T-helper 17 cell (primary cell): ENCODE measurements around the gene FBXO30. TPM values are rescaled to one million over a fixed set of nuclear protein-coding genes. Genes with fewer than 3 reads are reported as not detected.

Experiments
- ATAC-seq: fragments of 150-1000 bp; cut with Tn5 transposase; 2 replicates; pipeline ENCODE4 v1.10.0; 2021; ENCODE audit warnings: mild to moderate bottlenecking, moderate library complexity
- DNase-seq, 3 donors: peaks; one replicate each; pipeline versions ENCODE4 v3.0.0 to v3.0.0-alpha.2; 2020 to 2021
- H3K9me3 ChIP-seq: one replicate; pipeline ENCODE4 v1.7.0; 2013; ENCODE audit warnings: low read length, mild to moderate bottlenecking; ENCODE audit not compliant: control insufficient read depth, poor library complexity, severe bottlenecking
- H3K27ac Mint-ChIP-seq: one replicate; pipeline ENCODE4 v1.8.0; 2022; ENCODE audit warnings: mild to moderate bottlenecking, moderate library complexity, mixed read lengths
- H3K27me3 Mint-ChIP-seq: one replicate; pipeline ENCODE4 v1.8.0; 2022; ENCODE audit warnings: mixed read lengths
- H3K36me3 Mint-ChIP-seq: one replicate; pipeline ENCODE4 v1.8.0; 2022; ENCODE audit warnings: low read depth, mixed read lengths
- H3K4me1 Mint-ChIP-seq: one replicate; pipeline ENCODE4 v1.8.0; 2022; ENCODE audit warnings: mild to moderate bottlenecking, mixed read lengths
- H3K4me3 Mint-ChIP-seq: one replicate; pipeline ENCODE4 v1.8.0; 2022; ENCODE audit warnings: mild to moderate bottlenecking, moderate library complexity, mixed read lengths
- total RNA-seq, 4 donors: library from RNA in 2 of 4; stranded (reverse) in 2 of 4; gene quantifications; one replicate each; pipeline ENCODE4 v1.2.3 and lab custom pipeline; 2022 to 2026

Gene FBXO30
- total RNA-seq, 2 donors from 2014 or later = 2.5 to 2.8 TPM

- peaks cover 25% of the 10 kb centered on the region for H3K4me1 Mint-ChIP-seq
- no peaks in the 10 kb centered on the region for H3K27me3 Mint-ChIP-seq
- no peak for DNase-seq
- H3K9me3 ChIP-seq = no peaks in the 10 kb centered on the region
- no peaks in the 10 kb centered on the region for H3K36me3 Mint-ChIP-seq
- ATAC-seq = no peak
- peak overlapping the region; percentile 39 for H3K27ac Mint-ChIP-seq
- peak overlapping the region; percentile 87 for H3K4me3 Mint-ChIP-seq
Observed at GRCh38 chr6:145813285-145814034, 1.1 kb downstream of the FBXO30 start.

DNA sequence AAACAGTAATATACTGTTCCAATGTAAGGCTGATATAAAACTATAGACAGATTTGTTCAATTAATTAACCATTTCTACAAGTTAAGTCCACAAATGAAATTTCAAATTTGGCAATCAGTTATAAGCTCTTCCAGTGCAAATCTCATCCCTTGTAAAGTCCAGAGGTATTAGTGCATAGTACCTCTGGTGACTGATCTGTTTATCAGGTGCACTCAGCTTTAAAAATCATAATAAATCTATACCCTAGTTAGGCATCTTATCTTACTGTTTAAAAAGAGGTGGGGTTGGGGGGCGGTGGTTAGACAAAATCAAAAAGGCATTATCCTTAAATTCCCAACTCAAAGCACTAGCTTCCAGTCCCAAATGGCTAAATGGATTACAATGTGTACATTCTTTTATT lies 2.9 kb downstream of the FBXO30 start:
- Mint-ChIP-seq H3K27ac (no peak overlapping the region), H3K4me1 (peaks cover 32% of the 10 kb centered on the region), H3K4me3 (no peak overlapping the region), H3K36me3 (no peaks in the 10 kb centered on the region), H3K27me3 (no peaks in the 10 kb centered on the region)
- ATAC-seq (no peak), DNase-seq (no peak)
- H3K9me3 ChIP-seq = no peaks in the 10 kb centered on the region

DNA sequence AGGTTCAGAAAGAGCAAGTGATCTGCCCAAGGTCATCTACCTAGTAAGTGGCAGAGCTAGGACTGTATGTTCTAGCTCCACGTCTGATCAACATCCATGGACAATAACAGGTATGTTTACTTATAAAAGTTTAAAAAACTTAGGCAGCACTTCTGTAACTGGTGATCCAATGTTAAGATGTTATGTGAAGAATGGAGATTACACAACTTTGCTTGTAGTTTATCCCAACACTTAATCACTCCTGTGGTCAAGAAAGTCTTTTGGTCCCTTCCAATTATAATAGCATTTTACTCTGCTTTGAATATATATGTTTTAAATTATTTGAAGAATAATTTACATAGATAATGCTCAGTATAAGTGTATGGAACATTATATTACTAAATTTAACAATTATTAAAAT lies 4.8 kb downstream of the FBXO30 start:
- Mint-ChIP-seq H3K36me3 (no peaks in the 10 kb centered on the region), H3K4me3 (no peak overlapping the region), H3K27ac (no peak overlapping the region), H3K27me3 (no peaks in the 10 kb centered on the region), H3K4me1 (peaks cover 25% of the 10 kb centered on the region)
- no peak for ATAC-seq
- no peak for DNase-seq
- H3K9me3 ChIP-seq = no peaks in the 10 kb centered on the region

- no peaks in the 10 kb centered on the region for H3K9me3 ChIP-seq
- Mint-ChIP-seq H3K4me3 (no peak overlapping the region), H3K36me3 (no peaks in the 10 kb centered on the region), H3K4me1 (peaks cover 25% of the 10 kb centered on the region), H3K27ac (no peak overlapping the region), H3K27me3 (no peaks in the 10 kb centered on the region)
- DNase-seq = no peak
- ATAC-seq = peak; percentile 33
Observed at GRCh38 chr6:145809211-145809610, 5.4 kb downstream of the FBXO30 start.

DNA sequence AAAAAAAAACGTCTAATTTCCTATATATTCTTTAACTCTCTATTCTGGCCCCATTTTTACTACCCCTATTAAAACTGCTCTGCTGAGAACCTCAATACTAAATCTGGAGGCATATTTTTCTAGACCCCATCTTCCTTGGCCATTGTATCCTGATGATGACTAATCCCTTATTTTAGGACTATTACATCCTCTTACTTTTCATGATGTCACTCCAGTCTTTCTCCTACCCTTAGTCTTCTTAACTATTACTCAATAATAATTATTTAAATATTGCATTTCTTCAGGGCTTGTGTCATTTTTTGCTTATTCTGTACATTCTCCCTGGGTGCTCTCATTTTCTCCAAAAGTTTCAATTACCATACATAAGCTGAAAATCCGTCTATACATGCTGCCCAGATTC lies 6.4 kb downstream of the FBXO30 start:
- peaks cover 3% of the 10 kb centered on the region for H3K36me3 Mint-ChIP-seq
- no peaks in the 10 kb centered on the region for H3K27me3 Mint-ChIP-seq
- no peak overlapping the region for H3K4me3 Mint-ChIP-seq
- DNase-seq = no peak
- peaks cover 20% of the 10 kb centered on the region for H3K4me1 Mint-ChIP-seq
- no peaks in the 10 kb centered on the region for H3K9me3 ChIP-seq
- no peak for ATAC-seq
- peak overlapping the region; percentile 3 for H3K27ac Mint-ChIP-seq

DNA sequence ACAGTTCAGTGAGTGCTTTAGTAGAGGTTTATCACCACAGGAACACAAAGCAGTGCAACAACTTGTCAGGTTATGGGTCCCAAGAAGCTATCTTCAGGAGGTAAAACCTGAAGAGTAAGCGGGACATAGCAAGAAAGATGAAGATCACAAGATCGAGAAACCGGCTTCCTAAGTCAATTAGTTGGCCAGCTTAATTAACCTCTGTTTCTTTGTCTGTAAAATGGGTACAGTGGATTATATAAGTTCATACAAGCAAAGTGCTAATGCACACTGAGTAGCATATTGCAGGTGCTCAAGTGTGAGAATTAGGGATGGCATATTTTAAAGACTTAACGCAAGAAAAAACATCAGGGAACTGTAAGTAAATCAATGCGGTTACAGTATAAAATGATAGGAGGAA lies 12.5 kb downstream of the FBXO30 start:
- H3K9me3 ChIP-seq = no peaks in the 10 kb centered on the region
- Mint-ChIP-seq H3K4me1 (peaks cover 10% of the 10 kb centered on the region), H3K36me3 (peaks cover 7% of the 10 kb centered on the region), H3K27me3 (no peaks in the 10 kb centered on the region), H3K27ac (no peak overlapping the region), H3K4me3 (no peak overlapping the region)
- no peak for ATAC-seq
- DNase-seq = no peak

- peaks cover 7% of the 10 kb centered on the region for H3K36me3 Mint-ChIP-seq
- H3K4me3 Mint-ChIP-seq = no peak overlapping the region
- no peaks in the 10 kb centered on the region for H3K9me3 ChIP-seq
- H3K4me1 Mint-ChIP-seq = peaks cover 10% of the 10 kb centered on the region
- no peak for DNase-seq
- H3K27me3 Mint-ChIP-seq = no peaks in the 10 kb centered on the region
- no peak overlapping the region for H3K27ac Mint-ChIP-seq
- no peak for ATAC-seq
Observed at GRCh38 chr6:145801021-145801420, 13.6 kb downstream of the FBXO30 start.

- H3K36me3 Mint-ChIP-seq = peaks cover 4% of the 10 kb centered on the region
- DNase-seq (no peak), ATAC-seq (no peak)
- H3K27ac Mint-ChIP-seq = no peak overlapping the region
- H3K4me1 Mint-ChIP-seq = peaks cover 10% of the 10 kb centered on the region
- no peak overlapping the region for H3K4me3 Mint-ChIP-seq
- no peaks in the 10 kb centered on the region for H3K27me3 Mint-ChIP-seq
- no peaks in the 10 kb centered on the region for H3K9me3 ChIP-seq
Observed at GRCh38 chr6:145798530-145798929, 16.1 kb downstream of the FBXO30 start.

DNA sequence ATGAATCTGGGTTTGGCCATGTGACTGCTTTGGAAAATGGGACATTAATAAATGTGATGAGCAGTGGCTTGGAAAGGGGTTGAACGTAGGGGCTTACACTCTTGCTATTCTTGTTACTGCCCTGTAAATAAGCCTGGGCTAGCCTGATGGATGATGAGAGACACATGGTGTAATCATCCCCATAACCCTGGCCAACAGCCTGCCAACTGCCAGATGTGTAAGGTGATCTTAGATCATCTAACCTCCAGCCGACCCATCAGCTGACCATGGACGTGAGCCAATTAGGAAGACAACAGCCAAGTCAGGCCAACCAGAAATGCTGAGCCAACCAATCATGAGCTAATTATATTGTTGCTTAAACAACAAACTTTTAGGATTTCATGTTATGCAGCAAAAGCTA lies 25.2 kb downstream of the FBXO30 start:
- H3K4me3 Mint-ChIP-seq = no peak overlapping the region
- no peaks in the 10 kb centered on the region for H3K9me3 ChIP-seq
- H3K4me1 Mint-ChIP-seq = no peaks in the 10 kb centered on the region
- H3K27me3 Mint-ChIP-seq = no peaks in the 10 kb centered on the region
- no peak overlapping the region for H3K27ac Mint-ChIP-seq
- no peaks in the 10 kb centered on the region for H3K36me3 Mint-ChIP-seq
- ATAC-seq (no peak), DNase-seq (no peak)

DNA sequence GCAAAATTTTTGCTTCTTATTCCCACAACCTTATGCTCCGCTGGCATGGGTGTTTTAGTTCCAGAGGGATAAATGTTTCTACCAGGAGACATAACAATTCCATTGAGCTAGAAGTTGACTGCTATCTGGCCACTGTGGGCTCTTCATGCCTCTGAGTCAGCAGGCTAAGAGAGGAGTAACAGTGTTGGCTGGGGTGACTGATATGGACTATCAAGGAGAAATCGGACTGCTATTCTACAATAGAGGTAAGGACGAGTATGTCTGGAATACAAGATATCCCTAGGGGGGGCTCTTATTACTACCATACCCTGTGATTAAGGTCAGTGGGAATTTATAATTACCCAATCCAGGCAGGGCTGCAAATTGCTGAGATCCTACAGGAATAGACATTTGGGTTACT lies 26.9 kb downstream of the FBXO30 start:
- no peak for DNase-seq
- H3K4me3 Mint-ChIP-seq = no peak overlapping the region
- H3K4me1 Mint-ChIP-seq = no peaks in the 10 kb centered on the region
- no peaks in the 10 kb centered on the region for H3K9me3 ChIP-seq
- ATAC-seq = no peak
- H3K27me3 Mint-ChIP-seq = no peaks in the 10 kb centered on the region
- H3K36me3 Mint-ChIP-seq = peaks cover 3% of the 10 kb centered on the region
- H3K27ac Mint-ChIP-seq = no peak overlapping the region

- Mint-ChIP-seq H3K36me3 (peaks cover 5% of the 10 kb centered on the region), H3K27me3 (no peaks in the 10 kb centered on the region), H3K27ac (no peak overlapping the region), H3K4me3 (no peak overlapping the region), H3K4me1 (no peaks in the 10 kb centered on the region)
- peaks cover 3% of the 10 kb centered on the region for H3K9me3 ChIP-seq
- DNase-seq = no peak
- no peak for ATAC-seq
Observed at GRCh38 chr6:145784683-145785082, 29.9 kb downstream of the FBXO30 start.

DNA sequence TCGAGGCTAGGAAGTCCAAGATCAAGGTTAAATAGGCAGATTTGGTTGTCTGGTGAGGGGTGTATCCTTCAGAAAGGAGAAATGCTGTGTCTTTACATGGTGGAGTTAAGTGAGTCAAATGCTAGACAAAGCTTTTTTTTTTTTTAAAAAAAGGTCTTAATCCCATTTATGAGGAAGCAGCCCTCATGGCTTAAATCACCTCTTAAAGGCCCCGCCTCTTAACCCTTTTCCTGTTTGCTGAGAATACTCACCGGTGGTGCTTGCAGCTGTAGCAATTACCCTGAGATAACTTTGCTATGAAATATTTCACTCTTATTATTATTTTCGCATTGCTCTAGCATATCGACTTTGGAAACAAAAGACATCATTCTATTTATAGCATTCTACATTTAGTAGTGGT lies 30.8 kb downstream of the FBXO30 start:
- peaks cover 5% of the 10 kb centered on the region for H3K36me3 Mint-ChIP-seq
- no peak for ATAC-seq
- peaks cover 3% of the 10 kb centered on the region for H3K9me3 ChIP-seq
- no peak overlapping the region for H3K4me3 Mint-ChIP-seq
- H3K27me3 Mint-ChIP-seq = no peaks in the 10 kb centered on the region
- H3K4me1 Mint-ChIP-seq = no peaks in the 10 kb centered on the region
- DNase-seq = no peak
- no peak overlapping the region for H3K27ac Mint-ChIP-seq

- Mint-ChIP-seq H3K27me3 (no peaks in the 10 kb centered on the region), H3K4me3 (no peak overlapping the region), H3K36me3 (no peaks in the 10 kb centered on the region), H3K27ac (no peak overlapping the region), H3K4me1 (no peaks in the 10 kb centered on the region)
- DNase-seq = no peak
- no peaks in the 10 kb centered on the region for H3K9me3 ChIP-seq
- ATAC-seq = no peak
Observed at GRCh38 chr6:145772846-145773245, 41.7 kb downstream of the FBXO30 start.

- DNase-seq = no peak
- H3K4me1 Mint-ChIP-seq = no peaks in the 10 kb centered on the region
- H3K9me3 ChIP-seq = no peaks in the 10 kb centered on the region
- H3K27ac Mint-ChIP-seq = no peak overlapping the region
- no peaks in the 10 kb centered on the region for H3K36me3 Mint-ChIP-seq
- H3K4me3 Mint-ChIP-seq = no peak overlapping the region
- no peak for ATAC-seq
- no peaks in the 10 kb centered on the region for H3K27me3 Mint-ChIP-seq
Observed at GRCh38 chr6:145765449-145765848, 49.1 kb downstream of the FBXO30 start.
